Mononuclear cell (primary cell): Measurements from ENCODE around the gene VOPP1. TPM values are rescaled to one million over a fixed set of nuclear protein-coding genes. Genes with fewer than 3 reads are reported as not detected.
"Not testable (repeated sequence)": the region's sequence is repeated elsewhere in the genome, so short reads cannot be mapped to it uniquely, and the experiment has no call there.

Experiments
- H3K27me3 ChIP-seq: 2 replicates; pipeline ENCODE4 v1.6.0; 2011; ENCODE audit warnings: low read length, control low read depth; ENCODE audit not compliant: insufficient read depth
- H3K4me1 ChIP-seq: 2 replicates; pipeline ENCODE4 v1.5.1; 2011; ENCODE audit warnings: mild to moderate bottlenecking, low read length, control low read depth; ENCODE audit not compliant: insufficient read depth
- H3K4me3 ChIP-seq: 2 replicates; pipeline ENCODE4 v1.5.1; 2011; ENCODE audit warnings: mild to moderate bottlenecking, low read length, moderate library complexity
- H3K9me3 ChIP-seq: 2 replicates; pipeline ENCODE4 v1.5.1; 2011; ENCODE audit warnings: low read depth, mild to moderate bottlenecking, control low read depth, low read length
- total RNA-seq: library from RNA; depleted of rRNA; stranded (reverse); fragments of >200 nt; gene quantifications from one replicate; pipeline ENCODE4 v1.2.3, GENCODE V29; 2012

VOPP1 gene
- total RNA-seq, 1 donor, result 72.1 TPM

GRCh38 chr7:55590517-55591281 lies 18.4 kb upstream of the VOPP1 start:
- H3K27me3 ChIP-seq, result no peaks in the 10 kb centered on the region
- H3K4me1 ChIP-seq, result no peaks in the 10 kb centered on the region
- no peak overlapping the region for H3K4me3 ChIP-seq
- no peaks in the 10 kb centered on the region for H3K9me3 ChIP-seq

- Histone ChIP-seq H3K9me3 (no peaks in the 10 kb centered on the region), H3K4me1 (no peaks in the 10 kb centered on the region), H3K4me3 (no peak overlapping the region), H3K27me3 (no peaks in the 10 kb centered on the region)
Observed at GRCh38 chr7:55589905-55590304, 17.6 kb upstream of the VOPP1 start.

- no peaks in the 10 kb centered on the region for H3K27me3 ChIP-seq
- no peaks in the 10 kb centered on the region for H3K4me1 ChIP-seq
- H3K9me3 ChIP-seq, result no peaks in the 10 kb centered on the region
- no peak overlapping the region for H3K4me3 ChIP-seq
Observed at GRCh38 chr7:55588976-55589604, 16.8 kb upstream of the VOPP1 start.

- Histone ChIP-seq H3K4me1 (no peaks in the 10 kb centered on the region), H3K4me3 (no peak overlapping the region), H3K27me3 (no peaks in the 10 kb centered on the region), H3K9me3 (no peaks in the 10 kb centered on the region)
Observed at GRCh38 chr7:55588379-55588699, 16.0 kb upstream of the VOPP1 start.

- Histone ChIP-seq H3K9me3 (no peaks in the 10 kb centered on the region), H3K4me3 (no peak overlapping the region), H3K4me1 (no peaks in the 10 kb centered on the region), H3K27me3 (no peaks in the 10 kb centered on the region)
Observed at GRCh38 chr7:55587687-55588378, 15.5 kb upstream of the VOPP1 start.

- not testable (repeated sequence) for H3K9me3 ChIP-seq, H3K27me3 ChIP-seq, H3K4me3 ChIP-seq, H3K4me1 ChIP-seq
Observed at GRCh38 chr7:55582656-55583055, 10.4 kb upstream of the VOPP1 start.

DNA sequence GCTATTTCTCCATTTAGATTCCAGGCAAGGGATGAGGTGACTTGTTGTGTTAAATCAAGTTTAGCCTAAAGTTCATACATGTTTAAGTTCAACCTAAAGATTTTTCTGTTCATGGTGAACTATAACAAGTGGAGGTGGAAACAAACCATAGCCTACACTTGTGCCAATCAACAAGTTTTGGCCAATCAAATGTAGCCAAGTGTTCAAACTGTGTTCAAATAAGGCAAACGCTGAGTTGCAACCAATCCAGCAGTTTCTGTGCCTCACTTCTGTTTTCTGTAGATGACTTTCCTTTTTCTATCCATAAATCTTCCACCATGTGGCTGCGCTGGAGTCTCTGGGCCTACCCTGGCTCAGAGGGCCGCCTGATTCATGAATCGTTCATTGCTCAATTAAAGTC lies 4.5 kb upstream of the VOPP1 start:
- no peak overlapping the region for H3K4me3 ChIP-seq
- H3K4me1 ChIP-seq, result peaks cover 21% of the 10 kb centered on the region
- no peaks in the 10 kb centered on the region for H3K27me3 ChIP-seq
- H3K9me3 ChIP-seq, result no peaks in the 10 kb centered on the region

DNA sequence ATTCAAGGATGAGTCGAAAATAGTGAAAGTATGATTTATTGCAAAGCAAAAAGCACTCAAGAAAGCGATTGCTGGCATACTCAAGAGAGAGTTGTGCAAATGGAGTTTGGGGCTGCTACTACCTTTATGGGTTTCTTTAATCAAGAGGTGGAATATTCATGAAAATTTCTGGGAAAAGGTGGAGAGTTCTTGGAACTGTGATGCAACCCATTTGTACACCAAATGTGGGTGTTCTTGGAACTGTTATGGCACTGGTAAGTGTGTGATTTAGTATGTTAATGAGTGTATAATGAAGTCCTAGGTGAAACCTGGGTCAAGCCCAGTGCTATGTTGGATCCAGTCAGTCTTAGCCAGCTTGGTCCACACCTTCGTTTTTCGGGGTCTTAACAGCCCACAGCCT lies 3.4 kb upstream of the VOPP1 start:
- Histone ChIP-seq H3K9me3 (no peaks in the 10 kb centered on the region), H3K4me3 (no peak overlapping the region), H3K4me1 (peaks cover 26% of the 10 kb centered on the region), H3K27me3 (no peaks in the 10 kb centered on the region)

DNA sequence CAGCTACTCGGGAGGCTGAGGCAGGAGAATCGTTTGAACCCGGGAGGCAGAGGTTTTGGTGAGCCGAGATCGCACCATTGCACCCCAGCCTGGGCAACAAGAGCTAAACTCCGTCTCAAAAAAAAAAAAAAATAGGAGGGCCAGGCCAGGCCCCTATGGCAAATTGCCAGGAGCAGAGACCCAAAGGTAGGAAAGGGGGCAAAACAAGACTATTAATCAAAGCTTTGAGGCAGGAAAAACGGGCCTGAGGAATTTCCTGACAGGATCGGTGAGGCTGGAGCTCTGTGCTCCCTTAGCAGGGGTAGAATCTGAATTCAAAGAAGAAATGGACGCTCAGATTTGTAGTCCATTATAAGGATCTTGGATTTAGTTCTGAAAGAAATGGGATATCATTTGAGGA lies 2.8 kb upstream of the VOPP1 start:
- H3K4me1 ChIP-seq, result peaks cover 31% of the 10 kb centered on the region
- H3K9me3 ChIP-seq, result no peaks in the 10 kb centered on the region
- no peak overlapping the region for H3K4me3 ChIP-seq
- no peaks in the 10 kb centered on the region for H3K27me3 ChIP-seq

DNA sequence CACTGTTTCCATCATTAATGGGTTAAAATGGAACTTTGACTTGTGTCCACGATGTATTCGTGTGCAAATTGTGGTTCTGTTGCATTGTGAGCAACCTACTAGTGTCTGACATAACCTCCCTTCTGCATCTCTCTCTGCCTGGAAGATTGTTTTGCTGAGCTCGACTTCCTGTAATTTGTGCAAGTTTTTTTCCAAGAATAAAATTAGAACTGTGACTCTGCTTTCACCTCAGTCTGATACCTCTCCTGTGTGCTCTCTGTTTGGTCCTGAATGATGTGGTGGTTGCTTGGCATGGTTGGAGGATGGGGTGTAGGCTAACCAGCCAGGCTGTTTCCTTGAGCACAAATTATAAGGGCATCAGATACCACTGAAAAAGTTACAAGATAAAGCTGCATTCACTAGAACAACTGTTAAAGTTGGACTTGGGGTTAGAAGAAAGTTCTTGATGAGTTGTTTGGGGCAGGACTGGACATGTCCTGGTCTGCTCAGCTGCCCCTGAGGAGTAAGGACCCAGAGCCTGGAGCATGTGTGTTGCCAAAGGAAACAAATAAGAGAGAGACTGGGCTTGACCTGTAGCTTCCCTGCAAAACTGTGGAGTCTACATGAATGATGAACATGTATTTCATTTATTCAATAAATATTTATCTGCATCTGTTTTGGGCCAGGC lies 1.9 kb upstream of the VOPP1 start:
- Histone ChIP-seq H3K27me3 (no peaks in the 10 kb centered on the region), H3K9me3 (no peaks in the 10 kb centered on the region), H3K4me1 (peaks cover 40% of the 10 kb centered on the region), H3K4me3 (no peak overlapping the region)

DNA sequence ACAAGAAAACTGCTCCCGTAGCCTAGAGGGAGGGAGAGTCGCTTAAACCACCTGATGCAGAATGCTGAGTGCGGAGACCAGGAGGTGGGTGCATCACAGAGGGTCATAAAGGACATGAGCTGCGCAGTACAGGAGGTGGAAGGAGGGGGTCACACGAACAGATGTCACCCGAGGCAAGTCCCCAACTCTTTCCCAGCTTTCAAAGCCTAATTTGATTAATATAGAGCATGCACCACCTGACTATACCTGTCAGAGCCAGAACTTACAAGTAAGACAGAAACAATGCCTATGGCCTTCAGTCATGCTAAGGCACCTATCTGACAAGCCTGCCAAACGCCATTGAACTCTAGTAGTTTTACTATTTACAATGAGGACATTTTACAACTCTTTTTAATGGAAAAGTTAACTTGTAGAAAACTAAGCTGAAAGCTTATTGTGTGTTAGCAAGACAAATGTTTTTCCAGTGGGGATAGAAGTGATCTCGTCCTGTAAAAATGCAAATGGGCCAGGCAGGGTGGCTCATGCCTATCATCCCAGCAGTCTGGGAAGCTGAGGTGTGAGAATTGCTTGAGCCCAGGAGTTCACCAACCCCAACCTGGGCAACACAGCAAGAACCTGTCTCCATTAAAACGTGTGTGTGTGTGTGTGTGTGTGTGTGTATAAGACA lies 1.1 kb upstream of the VOPP1 start:
- Histone ChIP-seq H3K4me1 (peaks cover 46% of the 10 kb centered on the region), H3K9me3 (no peaks in the 10 kb centered on the region), H3K27me3 (no peaks in the 10 kb centered on the region), H3K4me3 (no peak overlapping the region)

- Histone ChIP-seq H3K4me3 (peak overlapping the region; percentile 67), H3K4me1 (peaks cover 57% of the 10 kb centered on the region), H3K9me3 (no peaks in the 10 kb centered on the region), H3K27me3 (no peaks in the 10 kb centered on the region)
Observed at GRCh38 chr7:55571511-55572377, 558 bp downstream of the VOPP1 start.

DNA sequence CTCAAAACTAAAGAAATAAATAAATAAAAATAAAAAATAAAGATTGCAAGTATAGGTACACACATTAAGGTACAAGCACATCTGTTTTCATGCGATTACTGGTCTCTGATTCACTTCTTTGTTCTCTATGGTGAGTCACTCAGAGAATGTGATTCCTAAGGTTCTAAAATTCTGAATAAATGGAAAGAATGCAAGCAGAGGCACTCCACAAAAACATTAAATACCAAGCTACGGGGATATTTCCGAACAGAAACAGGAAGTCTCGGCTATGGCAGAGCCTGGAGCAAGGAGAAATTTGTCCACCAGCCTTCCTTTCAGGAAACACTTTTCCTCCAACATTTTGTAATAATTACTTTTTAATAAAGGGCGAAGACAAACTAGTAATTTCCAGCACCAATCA lies 1.4 kb downstream of the VOPP1 start:
- H3K4me3 ChIP-seq, result peak overlapping the region; percentile 67
- H3K4me1 ChIP-seq, result peaks cover 62% of the 10 kb centered on the region

GRCh38 chr7:55570218-55570873 lies 2.0 kb downstream of the VOPP1 start:
- H3K9me3 ChIP-seq, result no peaks in the 10 kb centered on the region
- no peaks in the 10 kb centered on the region for H3K27me3 ChIP-seq
- H3K4me1 ChIP-seq, result peaks cover 68% of the 10 kb centered on the region
- peak overlapping the region; percentile 67 for H3K4me3 ChIP-seq

More for the DNA sequence above, 1.4 kb downstream of the VOPP1 start:
- H3K9me3 ChIP-seq, result no peaks in the 10 kb centered on the region
- no peaks in the 10 kb centered on the region for H3K27me3 ChIP-seq
